Epithelial cell of prostate (primary cell): Measurements from ENCODE around the gene MARCHF7.
"Not testable (repeated sequence)": the region's sequence is repeated elsewhere in the genome, so short reads cannot be mapped to it uniquely, and the experiment has no call there.

Experiments
- DNase-seq: peaks from one replicate; pipeline ENCODE4 v3.0.0-alpha.2; 2011; ENCODE audit warnings: low read depth, low spot score
- H3K27ac ChIP-seq: fragments of 450-650 bp; 2 replicates; pipeline ENCODE4 v1.5.1; 2017; ENCODE audit warnings: mild to moderate bottlenecking

MARCHF7 gene, protein sequence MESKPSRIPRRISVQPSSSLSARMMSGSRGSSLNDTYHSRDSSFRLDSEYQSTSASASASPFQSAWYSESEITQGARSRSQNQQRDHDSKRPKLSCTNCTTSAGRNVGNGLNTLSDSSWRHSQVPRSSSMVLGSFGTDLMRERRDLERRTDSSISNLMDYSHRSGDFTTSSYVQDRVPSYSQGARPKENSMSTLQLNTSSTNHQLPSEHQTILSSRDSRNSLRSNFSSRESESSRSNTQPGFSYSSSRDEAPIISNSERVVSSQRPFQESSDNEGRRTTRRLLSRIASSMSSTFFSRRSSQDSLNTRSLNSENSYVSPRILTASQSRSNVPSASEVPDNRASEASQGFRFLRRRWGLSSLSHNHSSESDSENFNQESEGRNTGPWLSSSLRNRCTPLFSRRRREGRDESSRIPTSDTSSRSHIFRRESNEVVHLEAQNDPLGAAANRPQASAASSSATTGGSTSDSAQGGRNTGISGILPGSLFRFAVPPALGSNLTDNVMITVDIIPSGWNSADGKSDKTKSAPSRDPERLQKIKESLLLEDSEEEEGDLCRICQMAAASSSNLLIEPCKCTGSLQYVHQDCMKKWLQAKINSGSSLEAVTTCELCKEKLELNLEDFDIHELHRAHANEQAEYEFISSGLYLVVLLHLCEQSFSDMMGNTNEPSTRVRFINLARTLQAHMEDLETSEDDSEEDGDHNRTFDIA

DNA sequence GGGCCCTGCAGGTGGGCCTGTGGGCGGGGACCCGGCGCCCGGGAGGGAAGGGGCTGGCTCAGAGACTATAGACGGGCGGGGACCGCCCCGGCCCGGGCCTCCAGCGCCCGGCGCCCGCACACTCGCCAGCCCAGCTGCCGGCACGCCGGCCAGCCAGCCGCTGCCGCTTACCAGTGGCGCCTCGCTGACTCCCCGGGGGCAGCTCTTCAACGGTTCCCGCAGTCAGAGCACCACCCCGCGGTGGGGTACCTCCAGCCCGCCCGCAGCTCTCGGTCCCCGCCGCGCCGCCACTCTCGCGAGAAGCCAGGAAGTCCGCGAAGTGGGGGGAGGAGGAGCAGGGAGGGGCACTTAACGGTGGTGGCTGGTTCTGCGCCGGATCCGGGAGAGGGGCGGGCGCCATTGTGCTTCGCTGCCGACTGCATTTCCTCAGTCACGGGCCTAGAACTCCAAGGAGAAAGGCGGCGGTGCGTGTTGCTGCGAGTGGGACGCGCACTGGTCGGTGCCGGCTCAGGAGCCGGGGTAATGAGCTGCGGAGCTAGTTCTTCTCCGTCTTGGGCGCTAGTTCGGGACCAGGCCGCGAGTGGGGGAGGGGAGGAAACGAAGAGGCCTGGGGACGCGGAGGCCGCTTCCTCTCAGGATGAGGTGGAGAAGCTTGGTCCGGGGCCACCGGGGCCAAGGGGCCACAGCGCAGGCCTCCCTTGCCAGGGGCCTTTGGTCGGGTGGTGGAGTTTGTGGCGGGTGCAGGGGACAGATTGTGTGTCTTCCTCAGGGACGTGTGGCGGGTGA lies at the start of gene MARCHF7:
TSS of gene MARCHF7 (plus strand) at position 364 of the 786 bp plus-strand sequence. CDS start 16,517 bp downstream, outside the sequence.
- peak; percentile 88 for DNase-seq

DNA sequence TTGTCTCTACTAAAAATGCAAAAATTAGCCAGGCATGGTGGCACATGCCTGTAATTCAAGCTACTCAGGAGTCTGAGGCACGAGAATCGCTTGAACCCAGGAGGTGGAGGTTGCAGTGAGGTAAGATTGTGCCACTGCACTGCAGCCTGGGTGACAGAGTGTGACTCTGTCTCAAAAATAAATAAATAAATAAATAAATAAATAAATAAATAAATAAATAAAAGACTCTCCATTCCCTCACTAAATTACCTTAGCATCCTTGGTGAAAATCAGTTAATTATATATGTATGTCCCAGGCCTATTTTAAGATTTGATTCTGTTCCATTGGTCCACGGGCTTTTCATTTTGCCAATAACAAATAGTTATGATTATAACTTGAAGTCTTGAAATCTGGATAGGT lies 44.9 kb upstream of the MARCHF7 start:
- not testable (repeated sequence) for DNase-seq, H3K27ac ChIP-seq

More for the DNA sequence above, at the start of gene MARCHF7:
- peak within 1 kb of the TSS; percentile 88 for H3K27ac ChIP-seq

DNA sequence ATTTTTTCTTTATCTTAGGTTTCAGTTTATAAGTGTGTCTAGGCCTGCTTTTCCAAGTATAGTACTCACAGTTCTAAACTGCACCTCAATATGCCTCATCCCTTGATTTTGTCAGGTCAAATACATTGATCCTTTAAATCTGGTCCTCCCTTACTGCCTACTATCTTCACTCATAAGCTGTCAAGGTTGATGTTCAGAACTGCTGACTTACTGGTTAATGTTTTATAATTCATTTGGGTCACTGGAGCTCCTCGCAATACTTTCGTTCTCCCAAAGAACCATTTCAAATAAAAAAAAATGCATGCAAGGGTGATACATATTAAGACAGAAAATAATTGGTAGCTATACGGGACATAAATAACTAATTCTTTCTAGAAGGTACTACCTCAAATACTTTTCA lies 41.3 kb upstream of the MARCHF7 start:
- H3K27ac ChIP-seq: no peak overlapping the region
- DNase-seq: no peak

DNA sequence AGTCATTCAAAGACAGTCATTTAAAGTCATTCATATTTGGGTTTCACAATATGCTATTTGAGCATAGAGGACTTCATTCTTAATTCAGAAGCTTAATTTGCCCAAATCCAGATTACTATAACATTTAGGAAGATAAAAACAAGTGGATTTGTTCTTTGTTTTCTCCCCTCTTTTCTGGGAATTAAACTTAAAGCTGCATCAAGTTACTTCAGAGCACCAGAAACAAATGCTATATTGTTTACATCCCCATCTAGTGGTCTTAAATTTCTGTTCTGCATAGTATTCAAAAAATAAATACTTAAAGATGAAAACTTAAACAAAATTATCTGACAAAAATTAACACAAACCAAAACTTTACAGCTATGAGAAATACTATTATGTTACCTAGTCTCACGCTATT lies 34.7 kb upstream of the MARCHF7 start:
- no peak overlapping the region for H3K27ac ChIP-seq
- no peak for DNase-seq

DNA sequence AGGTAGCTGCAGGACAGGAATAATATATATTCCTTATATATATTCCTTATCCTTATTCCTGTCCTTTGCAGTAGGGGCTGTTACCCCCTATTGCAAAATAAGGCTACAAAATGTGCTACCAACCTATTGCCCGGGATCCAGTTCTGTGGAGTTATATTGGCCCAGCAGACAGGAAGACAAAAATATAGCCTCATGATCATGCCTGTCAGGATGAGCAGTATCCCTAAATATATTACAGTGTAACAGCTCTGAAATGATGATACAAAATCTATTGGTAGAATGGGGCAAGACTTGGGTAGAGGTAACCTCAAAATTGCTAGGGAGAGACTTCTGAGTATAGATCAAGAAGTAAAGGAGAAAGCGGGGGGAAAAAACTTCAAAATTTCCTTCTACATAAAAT lies 31.6 kb upstream of the MARCHF7 start:
- no peak for DNase-seq

DNA sequence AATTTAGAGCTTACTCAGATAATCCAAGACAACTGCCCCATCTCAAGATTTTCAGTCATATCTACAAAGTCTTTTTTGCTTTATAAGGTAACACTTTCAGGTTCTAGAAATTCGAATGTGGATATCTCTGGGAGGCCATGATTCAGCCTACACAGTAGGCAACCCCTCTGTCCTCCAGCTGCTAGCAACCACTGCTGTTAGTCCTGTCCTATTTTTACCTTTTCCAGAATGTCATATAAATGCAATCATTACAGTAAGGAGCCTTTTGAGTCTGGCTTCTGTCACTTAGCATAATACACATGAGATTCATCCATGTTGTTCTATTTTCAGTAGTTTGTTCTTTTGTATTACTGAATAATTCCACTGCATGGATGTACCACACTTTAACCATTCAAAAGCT lies 28.5 kb upstream of the MARCHF7 start:
- no peak for DNase-seq
- H3K27ac ChIP-seq: peak overlapping the region; percentile 64

More for the DNA sequence above, 31.6 kb upstream of the MARCHF7 start:
- no peak overlapping the region for H3K27ac ChIP-seq

DNA sequence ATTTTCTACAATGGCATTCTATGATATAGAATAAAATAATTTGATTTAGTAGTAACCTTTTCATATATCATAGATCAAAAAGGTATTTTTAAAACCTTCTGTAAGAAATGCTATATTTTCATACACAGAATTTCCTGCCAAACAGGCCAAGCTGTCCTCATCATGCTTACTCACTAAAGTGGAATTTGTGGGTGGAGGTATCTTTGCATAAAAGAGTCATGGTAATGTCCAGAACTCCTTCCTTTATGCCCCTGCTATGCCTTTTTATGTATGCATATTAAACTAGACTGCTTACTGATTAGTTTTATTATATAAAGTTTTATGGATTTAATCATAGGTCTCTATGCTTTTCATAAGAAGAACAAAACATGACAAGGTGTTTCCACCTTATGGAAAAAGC lies 27.5 kb upstream of the MARCHF7 start:
- peak overlapping the region; percentile 64 for H3K27ac ChIP-seq
- no peak for DNase-seq

DNA sequence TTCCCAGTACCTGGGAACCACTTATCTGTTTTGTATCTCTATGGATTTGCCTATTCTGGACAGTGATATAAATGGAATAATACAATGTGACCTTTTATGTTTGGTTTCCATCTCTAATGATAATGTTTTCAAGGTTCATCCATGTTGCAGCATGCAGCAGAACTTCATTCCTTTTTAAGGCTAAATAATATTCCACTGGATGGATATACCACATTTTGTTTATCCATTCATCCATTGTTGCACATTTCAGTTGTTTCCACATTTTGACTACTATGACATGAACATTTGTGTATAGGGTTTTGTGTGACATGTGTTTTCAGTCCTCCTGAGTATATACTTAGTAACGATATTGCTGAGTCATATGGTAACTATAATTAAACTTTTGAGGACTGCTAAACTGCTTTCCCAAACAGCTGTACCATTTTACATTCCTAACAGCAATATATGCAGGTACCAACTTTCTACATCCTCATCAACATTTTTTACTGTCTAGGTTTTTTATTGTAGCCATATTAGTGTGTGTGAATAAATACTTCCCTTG lies 17.7 kb upstream of the MARCHF7 start:
- no peak overlapping the region for H3K27ac ChIP-seq
- DNase-seq: no peak

DNA sequence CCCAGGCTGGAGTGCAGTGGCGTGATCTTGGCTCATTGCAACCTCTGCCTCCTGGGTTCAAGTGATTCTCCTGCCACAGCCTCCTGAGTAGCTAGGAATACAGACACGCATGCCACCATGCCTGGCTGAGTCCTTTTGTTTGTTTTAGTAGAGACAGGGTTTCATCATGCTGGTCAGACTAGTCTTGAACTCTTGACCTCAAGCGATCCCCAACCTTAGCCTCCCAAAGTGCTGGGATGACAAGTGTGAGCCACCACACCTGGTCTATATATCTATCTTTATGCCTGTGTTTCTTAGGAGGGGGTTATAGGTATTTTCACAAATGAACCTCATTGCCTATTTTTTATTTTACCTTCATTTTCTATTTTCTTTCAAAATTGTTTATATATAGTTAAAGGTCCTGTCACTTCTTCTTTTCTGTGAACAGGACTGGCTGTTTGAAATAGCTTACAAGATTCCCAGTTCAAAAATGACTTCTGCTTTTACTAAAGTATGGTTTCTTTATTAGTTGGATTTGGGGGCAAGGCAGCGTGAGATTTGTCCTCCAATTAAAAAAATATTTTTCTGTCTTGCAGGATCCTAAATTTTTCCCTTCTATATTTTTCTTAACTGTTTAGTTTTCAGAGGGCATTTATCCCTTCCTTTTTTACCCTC lies 16.4 kb upstream of the MARCHF7 start:
- DNase-seq: no peak
- no peak overlapping the region for H3K27ac ChIP-seq

DNA sequence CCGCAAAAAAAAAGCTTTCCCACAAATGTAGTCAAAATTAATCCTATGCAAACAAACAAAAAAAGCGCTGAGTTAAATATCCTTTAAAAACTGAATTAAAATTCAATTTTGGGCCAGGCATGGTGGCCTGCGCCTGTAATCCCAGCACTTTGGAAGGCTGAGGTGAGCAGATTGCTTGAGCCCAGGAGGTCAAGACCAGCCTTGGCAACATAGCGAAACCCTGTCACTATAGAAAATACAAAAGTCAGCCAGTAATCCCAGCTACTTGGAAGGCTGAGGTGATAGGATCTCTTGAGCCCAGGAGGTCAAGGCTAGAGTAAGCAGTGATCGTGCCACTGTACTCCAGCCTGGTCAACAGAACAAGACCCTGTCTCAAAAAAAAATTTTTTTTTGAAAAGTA lies 8.8 kb upstream of the MARCHF7 start:
- no peak for DNase-seq

DNA sequence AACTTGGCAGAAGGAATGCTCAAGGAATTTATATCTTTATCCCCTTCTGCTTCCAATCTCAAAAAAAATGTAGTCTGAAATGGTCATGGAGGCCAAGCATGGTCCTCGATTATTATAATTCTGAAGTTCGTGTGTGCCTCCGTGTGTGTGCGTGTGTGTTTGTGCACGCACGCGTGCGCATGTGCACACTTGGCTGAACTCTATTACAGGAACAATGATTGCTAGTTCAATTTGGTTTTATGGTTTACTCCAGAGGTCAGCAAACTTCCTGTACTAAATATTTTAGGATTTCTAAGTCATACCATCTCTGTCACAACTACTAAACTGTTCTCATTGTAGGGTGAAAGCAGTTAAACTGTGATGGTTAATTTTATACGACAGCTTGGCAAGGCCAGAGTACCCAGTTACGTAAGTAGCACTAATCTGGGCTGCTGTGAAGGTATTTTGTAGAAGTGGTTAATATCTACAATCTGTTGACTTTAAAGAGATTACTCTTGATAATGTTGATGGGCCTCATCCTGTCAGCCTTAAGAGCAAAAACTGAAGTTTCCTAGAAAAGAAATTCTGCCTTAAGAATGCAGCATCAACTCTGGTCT lies 5.8 kb upstream of the MARCHF7 start:
- H3K27ac ChIP-seq: no peak overlapping the region
- DNase-seq: no peak

More for the DNA sequence above, 8.8 kb upstream of the MARCHF7 start:
- no peak overlapping the region for H3K27ac ChIP-seq

DNA sequence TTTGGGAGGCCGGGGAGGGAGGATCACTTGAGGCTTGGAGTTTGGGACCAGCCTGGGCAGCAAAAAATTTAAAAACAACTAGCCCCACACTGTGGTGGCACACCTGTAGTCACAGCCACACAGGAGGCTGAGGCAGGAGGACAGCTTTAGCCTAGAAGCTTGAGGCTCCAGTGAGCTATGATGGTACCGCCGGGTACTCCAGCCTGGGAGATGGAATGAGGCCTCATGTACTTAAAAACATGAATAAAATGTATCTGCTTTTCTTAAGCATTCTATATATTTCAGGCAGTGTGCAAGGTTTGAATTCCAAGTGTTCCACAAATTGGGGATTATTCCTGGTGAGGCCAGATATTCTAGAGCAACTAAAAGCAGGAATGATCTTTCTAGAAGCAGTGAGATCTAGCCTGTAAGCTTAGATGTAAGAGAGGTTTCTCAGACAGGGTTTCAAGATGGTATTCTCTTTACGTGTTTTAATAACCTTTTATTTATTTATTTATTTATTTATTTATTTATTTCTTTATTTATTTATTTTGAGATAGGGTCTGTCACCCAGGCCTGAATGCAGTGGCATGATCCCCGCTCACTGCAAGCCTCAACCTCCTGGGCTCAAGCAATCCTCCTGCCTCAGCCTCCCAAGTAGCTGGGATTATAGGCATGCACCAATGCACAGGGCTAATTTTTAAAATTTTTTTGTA lies 4.1 kb upstream of the MARCHF7 start:
- no peak overlapping the region for H3K27ac ChIP-seq
- no peak for DNase-seq

DNA sequence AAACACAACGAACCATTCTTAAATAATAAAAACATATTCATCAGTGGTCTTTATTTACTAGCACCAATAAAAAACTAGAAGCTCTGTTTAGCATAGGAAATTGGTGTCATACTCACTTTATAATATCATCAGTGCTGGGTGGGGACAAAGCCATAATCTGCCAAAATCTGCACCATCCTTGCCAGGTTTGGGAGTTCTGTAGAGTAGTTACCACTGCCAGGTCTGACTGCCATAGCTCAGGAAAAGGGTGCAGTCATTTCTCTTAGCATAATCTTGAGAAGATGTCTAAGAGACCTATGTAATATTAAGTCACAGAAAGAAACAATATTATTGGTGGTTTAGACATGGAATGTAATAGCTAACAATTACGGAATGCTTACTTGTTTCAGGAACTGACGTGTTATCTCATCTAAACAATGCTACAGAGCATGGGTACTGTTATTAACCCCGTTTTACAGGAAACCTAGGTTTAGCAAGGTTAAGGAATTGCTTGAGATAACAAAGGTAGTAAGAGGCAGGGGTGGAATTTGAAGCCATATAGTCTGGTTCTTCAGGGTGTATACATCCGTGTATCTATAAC lies 1.6 kb upstream of the MARCHF7 start:
- DNase-seq: no peak
- peak overlapping the region; percentile 88 for H3K27ac ChIP-seq

DNA sequence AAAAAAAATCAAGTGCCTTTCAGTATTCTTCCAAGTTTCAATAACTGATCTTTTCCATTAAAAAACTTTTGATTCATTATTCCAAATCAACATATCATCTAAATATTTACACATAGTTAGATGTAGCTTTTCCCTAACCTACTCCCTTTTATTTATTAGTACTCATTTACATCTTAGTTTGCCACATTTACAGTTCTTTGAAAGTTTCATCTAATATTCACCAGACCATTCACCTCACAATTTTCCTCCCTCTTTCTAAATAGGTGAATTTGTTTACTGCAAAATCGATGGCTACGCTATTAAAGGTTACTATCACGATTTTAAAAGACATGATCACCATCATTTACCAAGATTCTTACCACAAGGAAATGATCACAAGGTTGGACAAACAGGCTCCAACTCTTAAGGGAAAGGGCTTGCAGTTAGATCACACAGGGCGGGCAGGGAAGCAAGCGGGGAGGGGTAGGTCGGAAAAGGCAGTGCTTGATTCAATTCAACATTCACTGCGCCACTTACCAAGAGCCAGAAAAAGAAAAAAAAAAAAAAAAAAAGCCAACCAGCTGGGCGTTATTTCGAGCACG lies 654 bp upstream of the MARCHF7 start:
- peak overlapping the region; percentile 88 for H3K27ac ChIP-seq
- no peak for DNase-seq

DNA sequence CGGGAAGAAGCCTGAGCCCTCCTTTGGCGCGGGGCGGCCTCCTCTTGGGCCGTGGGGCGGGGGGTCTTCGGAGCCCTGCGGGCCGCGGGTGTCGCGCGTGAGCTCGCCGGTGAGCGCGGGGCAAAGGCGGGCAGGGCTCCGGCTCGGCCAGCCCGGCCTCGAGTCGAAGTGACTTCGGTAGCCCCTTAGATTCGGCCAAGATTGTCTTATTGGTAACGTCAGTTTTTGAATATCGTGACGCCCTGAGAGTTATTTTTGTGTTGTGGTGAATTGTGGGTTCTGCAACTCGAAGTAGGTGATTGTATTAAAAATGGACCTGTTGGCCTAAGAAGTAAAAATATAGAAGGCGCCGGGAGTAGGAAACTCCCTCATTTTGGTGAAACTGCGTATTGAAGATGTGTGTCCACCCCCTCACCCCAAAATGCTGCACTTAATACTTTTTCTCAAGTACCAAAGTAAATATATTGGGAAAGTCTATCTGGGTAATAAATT lies 669 bp downstream of the MARCHF7 start:
- H3K27ac ChIP-seq: peak overlapping the region; percentile 88
- DNase-seq: no peak

DNA sequence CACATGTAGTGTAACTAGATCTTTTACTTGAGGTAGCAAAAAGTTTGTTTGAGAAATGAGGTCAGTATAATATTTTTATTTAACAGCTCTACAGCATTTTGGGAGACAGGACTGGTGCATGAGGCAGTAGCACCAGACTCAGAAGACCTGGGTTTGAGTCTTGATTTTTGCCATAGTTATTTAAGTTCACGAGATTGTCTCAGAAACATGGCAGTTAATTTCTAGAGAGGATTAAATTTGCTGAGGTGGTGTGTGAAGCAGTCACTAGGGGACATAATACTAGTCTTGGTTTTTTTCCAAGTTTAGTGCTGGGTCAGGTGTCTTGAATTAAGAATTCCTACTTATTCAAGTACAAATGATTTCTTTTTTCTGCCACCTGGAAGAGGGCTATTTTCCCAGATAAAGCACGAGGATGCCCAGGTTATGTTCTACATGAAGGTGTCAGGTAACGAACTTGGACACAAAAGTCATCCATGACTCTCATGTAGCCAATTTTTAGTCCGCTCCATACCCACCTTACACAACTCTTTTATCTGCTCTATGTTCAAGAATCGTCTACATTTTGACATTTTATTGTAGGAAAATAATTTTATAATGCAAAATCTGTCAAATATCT lies 1.4 kb downstream of the MARCHF7 start:
- peak overlapping the region; percentile 88 for H3K27ac ChIP-seq
- no peak for DNase-seq

DNA sequence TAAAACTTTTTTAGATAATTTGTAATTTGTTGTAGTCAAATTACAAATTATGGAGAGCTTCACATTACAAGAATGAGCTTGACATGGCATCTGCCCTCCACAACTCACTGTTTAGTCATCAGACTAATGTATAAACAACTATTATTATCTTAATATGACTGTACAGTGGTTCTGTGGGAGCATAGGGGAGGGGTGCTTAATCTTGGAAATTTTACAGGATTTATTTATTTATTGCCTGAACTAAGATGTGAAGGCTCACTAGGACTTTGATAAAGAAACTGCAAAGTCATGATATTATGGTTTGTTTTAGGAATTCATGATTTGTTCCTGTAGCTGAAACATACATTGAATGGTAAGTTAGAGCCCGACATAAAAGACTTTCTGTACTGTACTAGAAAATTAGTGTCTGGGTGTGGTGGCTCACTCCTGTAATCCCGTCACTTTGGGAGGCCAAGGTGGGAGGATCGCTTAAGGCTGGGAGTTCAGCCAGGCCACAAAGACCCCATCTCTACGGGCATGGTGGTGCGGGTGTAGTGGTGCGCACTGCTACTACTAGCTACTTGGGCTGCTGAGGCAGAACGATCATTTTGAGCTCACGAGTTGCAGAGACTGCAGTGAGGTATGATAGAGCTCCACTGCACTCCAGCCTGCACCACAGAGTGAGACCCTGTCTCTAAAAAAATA lies 2.1 kb downstream of the MARCHF7 start:
- H3K27ac ChIP-seq: peak overlapping the region; percentile 88
- no peak for DNase-seq
